ENCODE measurements around the gene CORO2A.

The CORO2A gene

GRCh38 chr9:98168941-98169488, 23.4 kb downstream of the CORO2A start:
- Histone ChIP-seq H3K9me2 (ENCODE audit: low read depth, low read length) (no peaks in the 10 kb centered on the region), H3K4me3 (ENCODE audit: low read depth, low read length, poor library complexity, severe bottlenecking) (no peak overlapping the region), H2AFZ (ENCODE audit: low read length) (no peak overlapping the region), H3K36me3 (ENCODE audit: insufficient read depth, low read length) (no peaks in the 10 kb centered on the region), H3K27me3 (ENCODE audit: insufficient read depth, low read length) (no peaks in the 10 kb centered on the region), H3K9me3 (ENCODE audit: low read length) (no peaks in the 10 kb centered on the region), H3K4me2 (ENCODE audit: low read length) (no peak overlapping the region; the same call in 1 of the 2 replicates), H3K79me2 (ENCODE audit: insufficient read depth, low read length) (no peaks in the 10 kb centered on the region), H3K27ac (ENCODE audit: low read depth, low read length, poor library complexity, severe bottlenecking) (no peak overlapping the region), H3K9ac (ENCODE audit: low read length) (no peak overlapping the region), H4K20me1 (ENCODE audit: insufficient read depth, low read length) (no peaks in the 10 kb centered on the region), H3K4me1 (ENCODE audit: insufficient read depth, low read length, severe bottlenecking) (peaks cover 13% of the 10 kb centered on the region), H3F3A (ENCODE audit: insufficient read depth, low read length) (no peaks in the 10 kb centered on the region)
- TF ChIP-seq CTCF (IDR thresholded peaks at IDR 0.05; ENCODE audit: low read length) = no peak
- TF ChIP-seq EZH2 (IDR thresholded peaks at IDR 0.05; ENCODE audit: borderline replicate concordance, low read length) = no peak

GRCh38 chr9:98168153-98168780, 24.2 kb downstream of the CORO2A start:
- H3K4me1 ChIP-seq (ENCODE audit: insufficient read depth, low read length, severe bottlenecking) = peaks cover 13% of the 10 kb centered on the region
- H2AFZ ChIP-seq (ENCODE audit: low read length) = no peak overlapping the region
- no peaks in the 10 kb centered on the region for H4K20me1 ChIP-seq (ENCODE audit: insufficient read depth, low read length)
- H3K27me3 ChIP-seq (ENCODE audit: insufficient read depth, low read length) = no peaks in the 10 kb centered on the region
- H3K4me2 ChIP-seq (ENCODE audit: low read length) = no peak overlapping the region
- TF ChIP-seq EZH2 (IDR thresholded peaks at IDR 0.05; ENCODE audit: borderline replicate concordance, low read length) (no peak), CTCF (IDR thresholded peaks at IDR 0.05; ENCODE audit: low read length) (no peak)
- H3K4me3 ChIP-seq (ENCODE audit: low read depth, low read length, poor library complexity, severe bottlenecking) = no peak overlapping the region
- H3K27ac ChIP-seq (ENCODE audit: low read depth, low read length, poor library complexity, severe bottlenecking) = no peak overlapping the region
- no peaks in the 10 kb centered on the region for H3K79me2 ChIP-seq (ENCODE audit: insufficient read depth, low read length)
- H3K9me2 ChIP-seq (ENCODE audit: low read depth, low read length) = no peaks in the 10 kb centered on the region
- H3K9me3 ChIP-seq (ENCODE audit: low read length) = no peaks in the 10 kb centered on the region
- H3K9ac ChIP-seq (ENCODE audit: low read length) = no peak overlapping the region
- H3K36me3 ChIP-seq (ENCODE audit: insufficient read depth, low read length) = no peaks in the 10 kb centered on the region
- no peaks in the 10 kb centered on the region for H3F3A ChIP-seq (ENCODE audit: insufficient read depth, low read length)

- Histone ChIP-seq H3K27ac (ENCODE audit: low read depth, low read length, poor library complexity, severe bottlenecking) (no peak overlapping the region), H4K20me1 (ENCODE audit: insufficient read depth, low read length) (no peaks in the 10 kb centered on the region), H3K79me2 (ENCODE audit: insufficient read depth, low read length) (no peaks in the 10 kb centered on the region), H3K9me3 (ENCODE audit: low read length) (no peaks in the 10 kb centered on the region), H3K4me1 (ENCODE audit: insufficient read depth, low read length, severe bottlenecking) (peaks cover 10% of the 10 kb centered on the region), H2AFZ (ENCODE audit: low read length) (no peak overlapping the region), H3K9ac (ENCODE audit: low read length) (no peak overlapping the region), H3F3A (ENCODE audit: insufficient read depth, low read length) (no peaks in the 10 kb centered on the region), H3K27me3 (ENCODE audit: insufficient read depth, low read length) (no peaks in the 10 kb centered on the region), H3K36me3 (ENCODE audit: insufficient read depth, low read length) (no peaks in the 10 kb centered on the region), H3K4me3 (ENCODE audit: low read depth, low read length, poor library complexity, severe bottlenecking) (no peak overlapping the region), H3K4me2 (ENCODE audit: low read length) (no peak overlapping the region), H3K9me2 (ENCODE audit: low read depth, low read length) (no peaks in the 10 kb centered on the region)
- TF ChIP-seq EZH2 (IDR thresholded peaks at IDR 0.05; ENCODE audit: borderline replicate concordance, low read length) = no peak
- no peak for TF ChIP-seq CTCF (IDR thresholded peaks at IDR 0.05; ENCODE audit: low read length)
These were observed 27.5 kb downstream of the CORO2A start for GRCh38 chr9:98164912-98165311.
